Activated naive CD4-positive, alpha-beta T cell treated with anti-CD3 and anti-CD28 coated beads, Interleukin-2, amount 50 U/mL, for 16 hours (primary cell): Measurements from ENCODE around the gene KCNG3.
"Not testable (repeated sequence)": the region's sequence is repeated elsewhere in the genome, so short reads cannot be mapped to it uniquely, and the experiment has no call there.

Experiments used
- DNase-seq: peaks from one replicate; pipeline ENCODE4 v3.0.0-alpha.2; 2020

KCNG3 gene

GRCh38 chr2:42424033-42424432 lies 69.7 kb downstream of the KCNG3 start:
- DNase-seq = no peak

- no peak for DNase-seq
Measured at GRCh38 chr2:42421601-42422239, 72.1 kb downstream of the KCNG3 start.

GRCh38 chr2:42421157-42421485 lies 72.7 kb downstream of the KCNG3 start:
- no peak for DNase-seq

- no peak for DNase-seq
Measured at GRCh38 chr2:42414648-42415047, 79.1 kb downstream of the KCNG3 start.

GRCh38 chr2:42414158-42414557 lies 79.6 kb downstream of the KCNG3 start:
- no peak for DNase-seq

GRCh38 chr2:42410742-42411514 lies 82.9 kb downstream of the KCNG3 start:
- no peak for DNase-seq

- DNase-seq = no peak
Measured at GRCh38 chr2:42408009-42408408, 85.8 kb downstream of the KCNG3 start.

- DNase-seq = no peak
Measured at GRCh38 chr2:42407476-42407875, 86.3 kb downstream of the KCNG3 start.

- DNase-seq = no peak
Measured at GRCh38 chr2:42404676-42405075, 89.1 kb downstream of the KCNG3 start.

GRCh38 chr2:42401773-42402172 lies 92.0 kb downstream of the KCNG3 start:
- no peak for DNase-seq

GRCh38 chr2:42398052-42398451 lies 95.7 kb downstream of the KCNG3 start:
- DNase-seq = not testable (repeated sequence)

GRCh38 chr2:42393320-42393719 lies 100.5 kb downstream of the KCNG3 start:
- DNase-seq = not testable (repeated sequence)

- no peak for DNase-seq
Measured at GRCh38 chr2:42392191-42392590, 101.6 kb downstream of the KCNG3 start.
